Measurements from ENCODE around the gene ENPP1.

The ENPP1 gene

GRCh38 chr6:131807644-131808459, at the start of gene ENPP1:
TSS of gene ENPP1 (plus strand) at chr6:131808020. CDS start at chr6:131808036, 16 bp downstream.
- TF ChIP-seq, protein P1, sequence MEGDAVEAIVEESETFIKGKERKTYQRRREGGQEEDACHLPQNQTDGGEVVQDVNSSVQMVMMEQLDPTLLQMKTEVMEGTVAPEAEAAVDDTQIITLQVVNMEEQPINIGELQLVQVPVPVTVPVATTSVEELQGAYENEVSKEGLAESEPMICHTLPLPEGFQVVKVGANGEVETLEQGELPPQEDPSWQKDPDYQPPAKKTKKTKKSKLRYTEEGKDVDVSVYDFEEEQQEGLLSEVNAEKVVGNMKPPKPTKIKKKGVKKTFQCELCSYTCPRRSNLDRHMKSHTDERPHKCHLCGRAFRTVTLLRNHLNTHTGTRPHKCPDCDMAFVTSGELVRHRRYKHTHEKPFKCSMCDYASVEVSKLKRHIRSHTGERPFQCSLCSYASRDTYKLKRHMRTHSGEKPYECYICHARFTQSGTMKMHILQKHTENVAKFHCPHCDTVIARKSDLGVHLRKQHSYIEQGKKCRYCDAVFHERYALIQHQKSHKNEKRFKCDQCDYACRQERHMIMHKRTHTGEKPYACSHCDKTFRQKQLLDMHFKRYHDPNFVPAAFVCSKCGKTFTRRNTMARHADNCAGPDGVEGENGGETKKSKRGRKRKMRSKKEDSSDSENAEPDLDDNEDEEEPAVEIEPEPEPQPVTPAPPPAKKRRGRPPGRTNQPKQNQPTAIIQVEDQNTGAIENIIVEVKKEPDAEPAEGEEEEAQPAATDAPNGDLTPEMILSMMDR (IDR thresholded peaks at IDR 0.05; ENCODE audit: low read length, missing control alignments): no peak
- H3K4me3 ChIP-seq (replicated peaks; ENCODE audit: low read depth, low read length): peak within 1 kb of the TSS; percentile 60
- DNase-seq (ENCODE audit: low read depth): peak; percentile 39

GRCh38 chr6:131758920-131759319, 48.9 kb upstream of the ENPP1 start:
- TF ChIP-seq, protein P1 (IDR thresholded peaks at IDR 0.05; ENCODE audit: low read length, missing control alignments): no peak
- DNase-seq (ENCODE audit: low read depth): no peak
- no peak overlapping the region for H3K4me3 ChIP-seq (replicated peaks; ENCODE audit: low read depth, low read length)

DNA sequence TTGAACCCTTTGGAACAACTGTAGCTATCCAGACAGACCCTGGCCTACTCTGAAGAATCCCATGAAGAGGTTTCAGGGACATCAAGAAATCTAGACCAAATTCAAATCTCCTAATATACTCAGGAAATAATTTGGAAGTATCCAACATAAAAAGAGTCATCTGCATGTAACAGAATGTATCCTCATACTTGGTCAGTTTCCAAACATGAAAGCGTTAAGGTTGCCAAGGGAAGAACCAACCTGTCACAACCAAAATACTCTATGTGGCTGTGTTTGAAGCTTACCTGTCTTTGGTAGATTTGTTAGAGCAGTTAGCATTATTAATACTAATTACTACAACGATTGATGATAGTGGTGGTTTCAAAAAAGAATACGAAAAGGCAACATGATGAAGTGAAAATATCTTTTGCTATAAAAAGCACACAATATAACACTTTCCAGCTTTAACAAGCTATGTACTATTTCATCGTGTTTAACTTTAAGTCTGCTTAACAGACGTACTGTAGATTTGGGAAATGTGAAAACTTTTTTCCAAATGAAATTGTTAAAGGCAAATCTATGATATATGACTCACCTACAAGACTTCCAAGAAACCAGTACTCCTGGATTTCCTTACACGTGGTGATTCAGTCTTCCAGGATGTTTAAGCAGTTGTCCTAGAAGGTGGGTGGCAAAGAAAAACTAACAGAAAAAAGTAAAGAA, 46.6 kb upstream of the ENPP1 start:
- TF ChIP-seq, protein P1 (IDR thresholded peaks at IDR 0.05; ENCODE audit: low read length, missing control alignments): no peak
- peak; percentile 12 for DNase-seq (ENCODE audit: low read depth)
- H3K4me3 ChIP-seq (replicated peaks; ENCODE audit: low read depth, low read length): no peak overlapping the region

- TF ChIP-seq, protein P1 (IDR thresholded peaks at IDR 0.05; ENCODE audit: low read length, missing control alignments): no peak
- DNase-seq (ENCODE audit: low read depth): no peak
Measured at GRCh38 chr6:131761762-131762067, 46.1 kb upstream of the ENPP1 start.

DNA sequence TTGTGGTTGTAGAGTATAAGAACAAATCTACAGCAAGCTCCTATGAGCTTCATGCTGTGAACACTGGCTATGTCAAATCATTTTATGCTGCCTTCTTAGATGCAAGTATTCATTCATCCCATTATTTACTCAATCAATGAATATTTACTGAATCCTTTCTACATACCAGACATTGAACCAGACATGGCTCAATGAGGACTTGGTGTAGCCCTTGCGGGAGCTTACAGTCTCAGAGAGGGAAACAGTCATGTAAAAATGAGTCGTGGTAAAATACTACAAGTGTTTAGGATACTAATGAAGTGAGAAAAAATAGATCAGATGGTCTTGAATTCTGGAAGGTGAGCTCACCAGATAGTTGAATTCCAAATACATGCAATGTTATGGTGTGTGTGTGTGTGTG, 44.8 kb upstream of the ENPP1 start:
- no peak for DNase-seq (ENCODE audit: low read depth)

More at GRCh38 chr6:131761762-131762067, 46.1 kb upstream of the ENPP1 start:
- no peak overlapping the region for H3K4me3 ChIP-seq (replicated peaks; ENCODE audit: low read depth, low read length)

DNA sequence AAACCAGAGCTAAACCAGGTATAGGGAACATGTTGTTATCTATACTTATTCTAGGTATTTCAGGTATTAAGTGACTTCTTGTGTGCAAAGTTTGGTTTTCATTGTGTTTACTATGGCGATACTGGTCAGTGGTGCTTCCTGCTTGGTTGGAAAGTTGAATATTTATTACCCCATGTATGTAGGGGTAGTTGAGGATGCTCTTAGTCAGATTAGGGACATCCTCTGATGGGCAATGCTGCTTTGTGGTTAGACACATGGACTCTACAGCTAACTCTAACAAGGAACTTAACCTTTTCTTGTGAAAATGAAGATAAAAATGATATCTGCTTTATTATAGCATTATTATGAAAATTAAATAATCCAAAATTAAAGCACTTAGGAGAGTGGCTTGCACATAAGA, 44.1 kb upstream of the ENPP1 start:
- no peak for DNase-seq (ENCODE audit: low read depth)
- no peak overlapping the region for H3K4me3 ChIP-seq (replicated peaks; ENCODE audit: low read depth, low read length)
- TF ChIP-seq, protein P1 (IDR thresholded peaks at IDR 0.05; ENCODE audit: low read length, missing control alignments): no peak

More for the DNA sequence above, 44.8 kb upstream of the ENPP1 start:
- H3K4me3 ChIP-seq (replicated peaks; ENCODE audit: low read depth, low read length): no peak overlapping the region
- TF ChIP-seq, protein P1 (IDR thresholded peaks at IDR 0.05; ENCODE audit: low read length, missing control alignments): no peak

Measured in fibroblast of pulmonary artery (primary cell).